Retina (tissue), 1 donor: ENCODE data around the gene CELA2B.
A peak's percentile ranks its signal among the peaks of the same experiment; 100 is the strongest.
"Not testable (repeated sequence)": the region's sequence is repeated elsewhere in the genome, so short reads cannot be mapped to it uniquely, and the experiment has no call there.

Experiments
- DNase-seq: peaks from one replicate; pipeline ENCODE4 v3.0.0-alpha.2; 2016

The CELA2B gene

DNA sequence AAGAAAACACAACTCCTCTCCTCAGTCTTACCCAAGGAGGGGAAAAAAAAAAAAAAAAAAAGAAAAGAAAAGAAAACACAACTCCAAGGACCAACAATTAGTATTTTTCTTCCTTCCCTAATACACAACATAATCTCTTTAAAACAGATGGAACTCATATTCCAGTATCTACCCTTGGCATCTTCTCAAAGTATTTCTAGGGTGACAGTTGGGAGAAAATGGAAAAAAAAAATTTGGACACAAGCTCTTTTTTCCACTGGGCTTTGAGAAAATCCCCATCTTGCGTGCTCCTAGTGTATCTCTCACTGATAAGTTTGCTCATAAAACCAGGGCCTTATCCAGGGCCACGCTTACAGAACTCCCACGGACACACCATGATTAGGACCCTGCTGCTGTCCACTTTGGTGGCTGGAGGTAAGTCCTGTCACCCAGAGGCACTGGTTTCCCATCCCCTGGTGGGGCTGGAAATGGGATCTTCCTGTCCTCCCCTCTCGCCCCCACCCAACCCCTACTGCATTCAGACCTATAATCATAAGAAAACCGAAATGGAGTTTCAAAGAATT is at the start of gene CELA2B:
CELA2B (plus strand) TSS at position 353 of the 563 bp plus-strand sequence; CDS start at position 375, 22 bp downstream.
- no peak for DNase-seq

DNA sequence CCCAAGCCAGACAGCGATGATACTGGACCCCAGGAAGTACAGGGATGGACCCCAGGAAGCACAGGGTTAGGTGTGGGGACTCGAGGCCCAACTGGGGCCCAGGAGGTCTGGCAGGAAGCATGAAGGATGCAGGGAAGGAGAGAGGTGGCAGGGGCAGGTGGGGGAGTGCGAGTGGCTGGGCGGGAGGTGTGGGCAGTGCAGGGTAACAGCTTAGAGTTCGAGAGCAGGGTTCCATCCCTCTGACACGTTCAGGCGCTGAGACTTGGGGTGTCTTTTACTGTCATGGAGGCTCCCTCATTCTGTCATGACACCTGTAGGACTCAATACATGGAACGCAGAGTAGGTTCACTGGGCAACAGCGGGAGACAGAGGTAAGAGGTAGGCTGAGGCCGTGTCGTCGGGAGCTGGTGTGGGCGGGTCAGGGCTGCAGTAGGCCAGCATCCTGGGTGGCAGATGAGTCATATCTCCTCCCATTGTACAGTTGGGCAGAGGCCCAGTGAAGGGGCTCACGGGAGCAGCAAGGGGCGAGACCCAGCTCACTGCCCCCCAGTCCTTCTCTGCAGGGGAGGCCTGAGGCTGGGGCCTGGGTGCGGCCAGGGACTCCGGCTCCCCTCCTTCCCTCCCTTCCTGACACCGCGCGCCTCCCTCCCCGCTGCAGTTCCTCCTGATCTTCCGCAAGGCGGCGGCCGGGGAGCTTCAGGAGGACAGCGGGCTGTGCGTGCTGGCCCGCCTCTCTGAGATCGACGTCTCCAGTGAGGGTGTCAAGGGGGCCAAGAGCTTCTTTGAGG is 49.2 kb upstream of the CELA2B start:
- no peak for DNase-seq

DNA sequence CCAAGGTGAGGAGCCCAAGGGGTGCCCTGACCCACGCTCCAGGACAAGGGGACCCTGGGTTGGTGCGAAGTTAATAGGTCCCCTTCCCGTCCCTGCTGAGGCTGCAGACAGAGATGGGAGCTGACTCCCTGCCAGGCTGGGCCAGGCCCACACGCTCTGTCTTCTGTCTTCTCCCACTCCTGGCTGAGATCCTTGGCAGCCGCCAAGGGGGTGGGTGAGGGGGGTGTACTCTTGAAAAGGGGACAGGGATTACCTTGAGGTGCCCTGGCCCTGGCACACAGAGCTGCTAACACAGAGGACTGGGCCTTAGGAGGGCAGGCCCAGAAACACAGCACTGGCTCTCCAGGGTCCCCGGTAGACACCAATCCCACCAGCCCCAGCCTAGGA is 48.6 kb upstream of the CELA2B start:
- no peak for DNase-seq

DNA sequence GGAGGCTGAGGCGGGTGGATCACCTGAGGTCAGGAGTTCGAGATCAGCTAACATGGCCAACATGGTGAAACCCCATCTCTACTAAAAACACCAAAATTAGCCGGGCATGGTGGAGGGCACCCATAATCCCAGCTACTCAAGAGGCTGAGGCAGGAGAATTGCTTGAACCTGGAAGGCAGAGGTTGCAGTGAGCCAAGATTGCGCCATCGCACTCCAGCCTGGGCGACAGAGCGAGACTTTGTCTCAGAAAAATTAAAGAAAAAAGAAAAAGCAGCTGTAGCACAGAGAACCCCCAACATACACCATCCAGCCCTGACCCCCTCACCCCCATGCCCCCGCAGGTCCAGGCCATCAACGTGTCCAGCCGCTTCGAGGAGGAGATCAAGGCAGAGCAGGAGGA is 47.7 kb upstream of the CELA2B start:
- DNase-seq = not testable (repeated sequence)

DNA sequence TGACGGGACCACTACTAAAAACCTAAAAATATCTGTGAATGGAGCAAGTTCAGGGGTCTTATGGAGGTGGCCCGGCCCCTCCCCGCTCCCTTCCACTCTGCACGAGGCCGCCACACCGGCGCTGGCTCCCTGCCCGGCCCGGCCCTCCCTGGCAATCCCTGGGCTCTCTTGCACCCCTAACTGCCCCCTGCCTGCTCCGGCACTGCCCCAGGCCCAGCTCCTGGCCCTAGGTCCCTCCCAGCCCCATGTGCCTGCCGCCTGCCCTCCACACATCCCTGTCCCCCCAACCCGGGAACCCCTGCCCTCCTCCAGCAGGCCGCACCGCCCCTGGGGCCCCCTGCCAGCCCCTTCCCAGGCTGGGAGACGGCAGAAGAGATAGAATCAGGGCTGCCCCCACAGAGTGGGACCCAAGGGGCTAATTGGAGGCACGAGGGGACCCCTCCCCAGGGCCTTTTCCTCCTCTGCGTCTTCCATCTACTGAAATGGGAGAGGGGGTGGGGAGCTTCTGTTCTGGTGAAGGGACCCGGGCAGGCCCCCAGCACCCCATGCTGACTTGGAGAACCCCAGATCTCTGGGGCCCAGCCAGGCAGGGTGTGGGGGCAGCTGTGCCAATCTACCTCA is 47.0 kb upstream of the CELA2B start:
- DNase-seq = no peak

DNA sequence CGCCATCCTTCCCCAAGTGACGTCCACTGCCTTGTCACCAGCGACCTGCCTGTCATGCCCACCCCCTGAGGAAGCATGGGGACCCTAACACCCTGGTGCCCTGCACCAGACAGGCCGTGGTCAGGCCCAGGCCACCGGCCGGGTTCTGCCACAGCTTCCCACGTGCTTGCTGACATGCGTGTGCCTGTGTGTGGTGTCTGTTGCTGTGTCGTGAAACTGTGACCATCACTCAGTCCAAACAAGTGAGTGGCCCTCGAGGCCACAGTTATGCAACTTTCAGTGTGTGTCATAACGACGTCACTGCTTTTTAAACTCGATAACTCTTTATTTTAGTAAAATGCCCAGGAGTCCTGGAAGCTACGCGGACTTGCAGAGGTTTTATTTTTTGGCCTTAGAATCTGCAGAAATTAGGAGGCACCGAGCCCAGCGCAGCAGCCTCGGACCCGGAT is 46.2 kb upstream of the CELA2B start:
- no peak for DNase-seq

DNA sequence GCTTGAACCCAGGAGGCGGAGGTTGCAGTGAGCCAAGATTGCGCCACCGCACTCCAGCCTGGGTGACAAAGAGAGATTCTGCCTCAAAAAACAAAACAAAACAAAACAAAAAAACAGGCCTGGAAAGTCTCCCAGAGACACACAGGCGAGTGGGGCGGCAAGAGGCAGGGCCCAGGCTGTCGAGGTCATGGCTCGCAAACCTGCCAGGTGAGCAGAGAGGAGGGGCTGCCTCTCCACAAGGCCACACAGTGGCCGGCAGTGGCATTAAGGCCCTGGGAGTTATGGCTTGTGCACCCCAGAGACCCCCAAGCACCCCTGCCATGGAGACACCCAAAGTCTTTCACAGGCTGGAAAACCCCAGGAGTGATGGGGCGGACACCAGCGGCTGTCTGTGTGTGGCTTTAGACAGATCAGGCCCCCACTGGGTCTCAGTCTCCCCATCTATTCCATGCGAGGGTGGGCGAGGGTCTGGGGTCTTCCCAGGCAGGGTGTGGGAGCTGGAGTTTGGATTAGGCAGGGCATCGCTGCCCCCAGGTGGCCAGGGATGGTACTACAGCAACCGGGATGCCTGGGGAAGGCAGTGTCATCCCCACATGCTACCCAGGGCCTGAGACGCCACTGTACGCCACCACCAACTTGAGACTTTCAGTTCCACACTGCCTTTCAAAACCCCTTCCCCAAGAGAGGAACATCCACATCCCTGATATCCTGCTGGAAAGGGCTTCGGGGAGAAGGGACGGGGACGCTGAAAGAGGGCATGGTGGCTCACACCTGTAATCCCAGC is 44.9 kb upstream of the CELA2B start:
- peak; percentile 94 for DNase-seq

DNA sequence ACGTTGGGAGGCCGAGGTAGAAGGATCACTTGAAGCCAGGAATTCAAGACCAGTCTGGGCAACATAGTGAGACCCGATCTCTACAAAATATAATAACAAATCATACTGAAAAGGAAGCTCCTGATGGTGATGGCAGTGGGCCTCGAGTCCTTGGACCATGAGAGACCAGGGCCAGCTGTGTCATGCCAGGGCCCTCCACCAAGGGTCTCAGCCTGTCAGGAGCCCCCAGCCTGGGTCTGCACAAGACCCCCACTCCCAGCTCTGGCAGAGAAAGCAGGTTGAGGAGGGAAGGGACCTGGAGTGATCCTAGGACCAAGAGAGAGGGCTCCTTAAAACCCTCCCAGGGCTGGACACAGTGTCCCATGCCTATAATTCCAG is 44.3 kb upstream of the CELA2B start:
- no peak for DNase-seq

DNA sequence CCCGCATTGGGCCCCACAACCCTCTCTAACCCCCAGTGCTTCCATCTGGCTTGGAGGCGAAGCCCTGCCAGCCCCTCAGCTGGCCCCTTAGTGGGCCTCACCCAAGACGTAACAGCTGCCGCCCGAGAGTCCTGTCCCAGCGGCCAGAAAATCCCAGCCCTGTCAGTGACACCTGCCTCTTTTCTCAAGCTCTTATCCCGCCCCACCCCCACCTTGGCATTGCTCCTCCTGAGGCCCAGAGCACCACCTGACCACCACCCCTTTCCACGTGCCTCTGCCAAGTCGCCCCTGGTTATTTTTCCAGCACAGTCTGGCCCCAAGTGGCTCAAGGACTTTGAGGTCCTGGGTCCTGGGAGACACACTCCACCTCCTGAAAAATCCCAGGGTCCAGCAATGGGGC is 43.6 kb upstream of the CELA2B start:
- DNase-seq = peak; percentile 68

DNA sequence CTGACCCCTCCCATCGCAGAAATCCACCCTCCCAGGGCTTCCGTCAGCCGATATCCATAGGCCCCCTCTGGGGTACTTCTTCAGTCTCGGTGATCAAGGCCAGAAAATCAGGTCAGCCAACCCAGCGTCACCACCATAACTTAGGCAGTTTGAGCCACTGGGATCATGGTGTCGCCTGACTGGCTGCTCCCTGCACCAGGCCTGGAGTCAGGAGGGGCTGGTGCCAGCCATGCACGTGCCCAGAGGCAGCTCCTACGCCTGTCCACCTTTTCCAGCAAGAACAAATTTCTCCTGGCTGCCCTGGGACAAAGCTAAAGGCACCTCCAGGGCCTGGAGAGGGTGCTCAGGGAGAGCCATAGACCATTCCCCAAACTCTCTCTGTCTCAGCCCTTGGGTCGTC is 42.4 kb upstream of the CELA2B start:
- DNase-seq = no peak

DNA sequence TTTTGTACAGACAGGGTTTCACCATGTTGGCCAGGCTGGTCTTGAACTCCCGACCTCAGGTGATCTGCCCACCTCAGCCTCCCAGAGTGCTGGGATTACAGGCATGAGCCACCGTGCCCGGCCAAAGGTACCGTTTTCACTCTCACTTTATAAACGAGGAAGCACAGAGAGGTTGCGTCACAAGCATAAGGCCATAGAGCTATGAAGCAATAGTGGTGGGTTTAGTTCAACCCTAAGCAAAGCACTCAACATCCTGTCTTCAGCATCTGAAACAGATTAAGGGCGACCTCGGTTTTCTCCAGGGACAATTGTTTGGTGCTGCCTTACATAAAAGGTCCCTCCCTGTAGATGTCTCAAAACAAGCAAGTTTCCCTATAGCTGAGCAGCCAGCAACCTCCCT is 41.2 kb upstream of the CELA2B start:
- DNase-seq = not testable (repeated sequence)

DNA sequence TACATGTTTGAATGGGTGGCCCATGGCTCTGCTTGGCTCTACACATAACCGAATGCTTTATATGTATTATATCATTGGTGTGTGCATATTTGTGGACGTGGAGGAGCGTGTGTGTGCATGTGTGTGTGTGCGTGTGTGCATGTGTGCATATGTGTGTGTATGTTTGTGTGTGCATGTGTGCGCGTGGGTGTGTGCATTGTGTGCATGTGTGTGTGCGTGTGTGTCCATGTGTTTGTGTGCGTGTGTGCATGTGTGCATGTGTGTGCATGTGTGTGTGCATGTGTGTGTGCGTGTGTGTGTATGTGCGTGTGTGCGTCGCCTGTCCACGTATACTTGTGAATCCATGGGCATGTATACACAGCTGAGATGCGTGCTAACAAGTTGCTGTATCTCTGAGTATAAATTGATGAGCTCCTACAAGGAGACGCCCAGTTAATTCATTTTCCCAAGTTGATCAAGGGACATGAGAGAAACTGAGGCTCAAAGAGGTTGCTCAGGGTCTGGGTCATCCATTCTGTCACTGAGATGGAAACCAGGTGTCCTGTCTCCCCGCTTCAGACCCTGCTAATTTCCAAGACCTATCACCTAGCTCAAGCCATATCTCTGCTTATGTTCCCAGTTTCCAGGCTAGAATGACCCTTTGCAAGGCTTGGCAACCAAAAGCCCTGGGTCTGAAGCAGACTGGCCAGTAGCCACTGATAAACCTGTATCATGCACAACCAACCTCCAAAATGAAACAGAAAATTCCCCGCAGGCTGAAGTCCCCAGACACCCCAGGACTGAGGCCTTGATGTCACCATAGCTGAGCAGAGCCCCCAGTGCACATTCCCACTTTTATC is 40.4 kb upstream of the CELA2B start:
- DNase-seq = no peak

DNA sequence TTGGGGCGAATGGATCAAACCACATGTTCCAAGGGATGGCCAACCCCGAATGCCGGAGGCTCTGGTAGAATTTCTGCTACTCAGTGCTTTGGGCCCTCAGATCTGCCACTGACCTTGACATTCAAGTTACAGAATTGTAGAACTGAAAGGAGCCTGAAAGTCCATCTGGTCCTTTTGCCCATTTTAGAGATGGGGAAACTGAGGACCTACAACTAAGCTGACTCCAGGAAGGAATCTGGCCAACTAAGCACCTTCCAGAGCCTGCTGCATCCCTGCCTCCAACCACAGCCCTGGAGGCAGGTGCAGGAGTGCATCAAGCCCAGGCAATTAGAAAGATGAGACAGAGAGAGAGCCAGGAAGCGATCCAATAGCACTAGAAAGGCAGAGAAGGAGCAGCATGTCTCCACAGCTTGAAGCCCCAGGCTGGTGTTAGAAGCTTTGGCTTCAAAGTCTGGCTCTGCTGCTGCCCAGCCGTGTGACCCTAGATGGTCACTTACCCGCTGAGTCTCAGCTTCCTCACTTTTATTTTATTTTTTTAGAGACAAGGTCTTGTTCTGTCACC is 38.9 kb upstream of the CELA2B start:
- no peak for DNase-seq

DNA sequence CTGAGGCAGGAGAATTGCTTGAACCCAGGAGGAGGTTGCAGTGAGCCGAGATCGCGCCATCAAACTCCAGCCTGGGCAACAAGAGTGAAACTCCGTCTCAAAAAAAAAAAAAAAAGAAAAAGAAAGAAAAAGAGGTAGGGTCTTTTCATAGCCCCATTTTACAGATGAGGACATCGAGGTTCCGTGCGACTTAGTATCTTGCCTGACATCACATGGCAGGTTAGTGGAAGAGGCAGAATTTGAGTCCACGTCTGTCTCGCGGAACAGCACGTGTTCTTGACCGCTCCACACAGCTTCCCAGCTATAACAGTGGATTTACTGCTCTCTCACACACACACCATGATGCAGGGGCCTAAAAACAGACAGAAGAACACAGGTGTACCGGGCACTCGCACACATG is 36.6 kb upstream of the CELA2B start:
- DNase-seq = no peak

DNA sequence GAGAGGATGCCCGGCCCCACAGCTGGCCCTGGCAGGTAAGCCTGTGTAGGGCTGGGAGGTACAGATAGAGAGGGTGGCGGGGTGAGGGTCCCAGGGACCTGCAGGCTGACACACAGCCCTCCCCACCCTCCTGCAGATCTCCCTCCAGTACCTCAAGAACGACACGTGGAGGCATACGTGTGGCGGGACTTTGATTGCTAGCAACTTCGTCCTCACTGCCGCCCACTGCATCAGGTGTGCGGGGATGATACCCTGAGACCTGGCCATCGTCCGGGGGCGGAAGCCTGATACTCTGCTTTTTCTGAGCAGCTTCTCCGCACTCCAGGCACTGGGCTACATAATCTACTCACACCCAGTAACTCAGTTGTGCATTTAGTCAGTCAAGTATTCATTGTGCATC is 35.5 kb upstream of the CELA2B start:
- no peak for DNase-seq

DNA sequence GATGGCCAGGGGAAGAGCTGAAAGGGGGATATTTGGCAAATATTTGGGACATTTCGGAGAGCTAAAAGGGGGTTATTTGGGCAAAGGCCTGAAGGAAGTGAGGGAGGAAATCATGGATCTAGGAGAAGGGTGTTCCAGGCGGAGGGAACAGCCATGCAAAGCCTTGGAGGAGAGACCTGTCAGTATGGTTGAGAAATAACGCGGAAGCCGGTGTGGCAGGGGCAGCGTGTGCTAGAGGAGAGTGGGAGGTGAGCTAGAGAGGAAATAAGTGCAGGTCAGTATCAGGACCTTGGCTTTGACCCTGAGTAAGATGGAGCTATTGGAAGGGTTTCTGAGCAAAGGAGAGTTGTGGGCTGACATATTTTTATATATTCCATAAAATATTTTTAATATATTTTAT is 34.7 kb upstream of the CELA2B start:
- DNase-seq = no peak

DNA sequence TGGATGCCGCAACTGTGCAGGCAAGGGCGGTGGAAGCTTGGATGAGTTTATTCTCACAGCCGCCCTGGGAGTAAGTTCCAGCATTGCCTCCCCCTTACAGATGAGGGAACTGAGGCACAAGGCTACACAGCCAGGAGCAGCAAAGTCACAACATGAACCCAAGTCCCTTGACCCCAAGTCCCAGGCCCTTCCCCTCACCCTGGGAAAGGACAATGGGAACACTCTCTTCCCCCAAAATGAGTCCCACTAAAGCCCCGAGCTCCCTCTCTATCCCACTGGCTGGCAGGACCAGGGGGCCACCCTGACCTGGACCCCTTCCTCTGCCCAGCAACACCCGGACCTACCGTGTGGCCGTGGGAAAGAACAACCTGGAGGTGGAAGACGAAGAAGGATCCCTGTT is 33.8 kb upstream of the CELA2B start:
- DNase-seq = no peak

DNA sequence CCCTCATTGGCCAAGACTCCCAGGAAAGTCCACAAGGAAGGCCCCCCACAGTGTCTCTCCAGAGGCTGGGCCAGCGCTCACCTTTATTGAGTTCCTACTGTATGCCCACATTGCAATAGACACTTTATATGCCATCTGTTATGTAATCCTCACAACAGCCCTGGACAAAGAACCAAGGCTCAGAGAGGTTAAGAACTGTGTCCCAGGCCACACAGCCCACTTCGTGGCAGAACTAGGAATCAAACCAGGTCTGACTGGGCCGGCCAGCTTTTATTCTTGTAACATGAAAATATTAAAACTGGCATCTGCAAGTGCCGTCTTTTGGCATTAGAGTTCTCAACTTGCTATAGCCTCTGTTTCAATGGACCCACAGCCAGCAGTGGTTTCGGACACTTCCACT is 33.1 kb upstream of the CELA2B start:
- DNase-seq = no peak

DNA sequence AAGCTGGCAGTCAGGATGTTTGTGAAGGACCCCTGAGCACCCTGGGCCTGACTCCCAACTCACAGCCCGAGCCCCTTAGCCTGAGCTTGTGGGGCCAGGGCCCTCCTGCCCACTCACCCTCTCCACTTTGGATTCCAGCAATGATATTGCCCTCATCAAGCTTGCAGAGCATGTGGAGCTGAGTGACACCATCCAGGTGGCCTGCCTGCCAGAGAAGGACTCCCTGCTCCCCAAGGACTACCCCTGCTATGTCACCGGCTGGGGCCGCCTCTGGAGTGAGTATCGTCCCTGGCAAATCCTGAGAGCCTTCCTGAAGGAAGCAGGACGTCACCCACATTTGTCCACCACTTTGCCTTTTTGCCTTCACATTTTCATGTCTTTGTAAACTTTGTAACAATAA is 32.6 kb upstream of the CELA2B start:
- no peak for DNase-seq

DNA sequence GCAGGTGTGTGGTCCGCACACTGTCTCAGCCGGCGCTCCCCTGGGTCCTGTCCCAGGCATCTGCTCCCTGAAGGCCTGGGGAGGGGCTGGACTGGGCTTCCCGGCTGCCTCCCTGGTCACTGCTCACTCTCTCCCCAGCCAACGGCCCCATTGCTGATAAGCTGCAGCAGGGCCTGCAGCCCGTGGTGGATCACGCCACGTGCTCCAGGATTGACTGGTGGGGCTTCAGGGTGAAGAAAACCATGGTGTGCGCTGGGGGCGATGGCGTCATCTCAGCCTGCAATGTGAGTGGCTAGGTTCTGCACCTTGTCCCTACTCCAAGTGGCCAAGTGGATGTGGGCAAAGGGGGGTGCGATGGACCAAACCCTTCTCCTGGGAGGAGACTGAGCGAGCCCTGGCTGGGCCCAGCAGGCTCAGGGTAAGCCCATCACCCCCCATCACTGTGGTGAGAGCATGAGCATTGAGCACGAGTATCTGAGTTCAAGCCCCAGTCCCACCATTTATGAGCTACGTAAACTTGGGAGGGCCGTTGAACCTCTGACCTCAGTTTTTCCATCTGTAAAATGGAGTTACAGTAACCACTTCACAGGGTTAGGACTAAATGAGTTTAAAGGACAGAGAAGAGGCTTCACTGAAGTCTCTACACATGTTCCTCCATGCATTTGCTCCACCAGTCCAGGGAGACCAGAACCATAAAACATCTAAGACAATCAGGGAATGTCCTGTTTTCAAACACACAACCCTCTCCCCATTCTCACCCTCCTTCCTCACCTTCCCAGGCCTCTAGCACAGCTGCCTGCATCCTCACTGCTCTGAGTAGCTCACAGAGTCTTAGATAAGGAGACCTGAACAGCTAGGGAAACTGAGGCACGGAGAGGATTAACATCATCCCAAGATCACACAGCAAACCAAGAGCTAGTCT is 31.2 kb upstream of the CELA2B start:
- no peak for DNase-seq
